ENCODE measurements around the gene LRRC43.
"Not testable (repeated sequence)": the region's sequence is repeated elsewhere in the genome, so short reads cannot be mapped to it uniquely, and the experiment has no call there.

The LRRC43 gene

DNA sequence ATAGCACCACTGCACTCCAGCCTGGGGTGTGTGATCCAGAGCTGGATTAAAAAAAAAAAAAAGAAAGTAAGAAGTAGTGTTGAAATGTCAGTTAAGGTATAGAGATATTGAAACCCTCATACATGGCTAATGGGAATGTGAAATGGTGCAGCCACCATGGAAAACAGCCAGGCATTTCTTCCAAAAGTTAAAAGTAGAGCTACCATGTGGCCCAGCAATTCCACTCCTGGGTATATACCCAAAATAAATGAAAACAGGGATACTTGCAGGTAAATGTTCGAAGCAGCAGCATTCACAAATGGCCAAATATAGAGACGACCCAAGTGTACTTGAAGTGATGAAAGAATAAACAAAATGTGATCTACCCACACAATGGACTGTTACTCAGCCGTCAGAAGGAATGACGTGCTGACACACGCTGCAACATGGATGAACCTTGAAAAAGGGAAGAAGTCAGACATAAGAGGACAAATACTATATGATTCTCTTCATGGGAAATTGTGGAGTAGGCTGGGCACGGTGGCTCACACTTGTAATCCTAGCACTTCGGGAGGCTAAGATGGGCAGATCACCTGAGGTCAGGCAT, 24.1 kb upstream of the LRRC43 start:
- no peak for DNase-seq (ENCODE audit: low read depth in 1 of 2, low spot score in 1 of 2)

DNA sequence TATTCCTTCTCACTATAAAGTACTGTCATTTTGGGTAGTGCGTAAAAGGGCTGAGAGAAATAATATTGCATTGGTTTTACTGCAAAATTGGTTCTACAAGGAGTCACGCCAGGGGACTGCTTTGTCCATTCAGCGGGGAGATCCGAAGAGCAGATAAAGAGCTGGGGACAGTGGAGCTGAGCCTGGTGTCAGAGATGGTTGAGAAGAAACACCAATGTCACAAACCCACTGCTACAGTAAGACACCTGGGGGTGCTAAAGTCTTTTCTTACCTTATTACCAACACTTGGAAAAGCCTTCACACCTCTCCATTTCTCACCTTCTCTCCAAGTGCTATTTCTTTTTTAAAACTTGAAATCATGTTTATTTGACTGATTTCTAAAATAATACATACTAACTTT, 23.0 kb upstream of the LRRC43 start:
- no peak for DNase-seq (ENCODE audit: low read depth in 1 of 2, low spot score in 1 of 2)

DNA sequence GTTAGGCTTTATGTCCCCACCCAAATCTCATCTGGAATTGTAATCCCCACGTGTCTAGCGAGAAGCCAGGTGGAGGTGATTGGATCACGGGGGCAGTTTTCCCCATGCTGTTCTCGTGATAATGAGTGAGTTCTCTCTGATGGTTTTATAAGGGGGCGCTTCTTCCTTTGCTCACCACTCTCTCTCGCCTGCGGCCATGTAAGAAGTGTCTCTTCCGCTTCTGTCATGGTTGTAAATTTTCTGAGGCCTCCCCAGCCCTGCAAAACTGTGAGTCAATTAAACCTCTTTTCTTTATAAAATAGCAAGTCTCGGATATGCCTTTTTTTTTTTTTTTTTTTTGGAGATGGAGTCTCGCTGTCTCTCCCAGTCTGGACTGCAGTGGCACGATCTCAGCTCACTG, 22.2 kb upstream of the LRRC43 start:
- DNase-seq (ENCODE audit: low read depth in 1 of 2, low spot score in 1 of 2), result no peak

DNA sequence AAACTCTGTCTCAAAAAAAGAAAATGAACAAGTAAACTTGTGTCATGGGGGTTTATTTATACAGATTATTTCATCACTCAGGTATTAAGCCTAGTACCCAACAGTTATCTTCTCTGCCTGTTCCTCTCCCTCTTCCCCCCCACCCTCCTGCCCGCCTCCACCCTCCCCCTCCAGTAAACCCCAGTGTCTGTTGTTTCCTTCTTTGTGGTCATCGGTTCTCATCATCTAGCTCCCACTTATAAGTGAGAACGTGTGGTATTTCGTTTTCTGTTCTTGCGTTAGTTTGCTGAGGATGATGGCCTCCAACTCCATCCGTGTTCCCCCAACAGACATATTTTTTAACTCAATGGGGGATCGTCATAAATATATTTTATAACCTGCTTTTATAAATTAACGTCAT, 21.2 kb upstream of the LRRC43 start:
- DNase-seq (ENCODE audit: low read depth in 1 of 2, low spot score in 1 of 2), result no peak

DNA sequence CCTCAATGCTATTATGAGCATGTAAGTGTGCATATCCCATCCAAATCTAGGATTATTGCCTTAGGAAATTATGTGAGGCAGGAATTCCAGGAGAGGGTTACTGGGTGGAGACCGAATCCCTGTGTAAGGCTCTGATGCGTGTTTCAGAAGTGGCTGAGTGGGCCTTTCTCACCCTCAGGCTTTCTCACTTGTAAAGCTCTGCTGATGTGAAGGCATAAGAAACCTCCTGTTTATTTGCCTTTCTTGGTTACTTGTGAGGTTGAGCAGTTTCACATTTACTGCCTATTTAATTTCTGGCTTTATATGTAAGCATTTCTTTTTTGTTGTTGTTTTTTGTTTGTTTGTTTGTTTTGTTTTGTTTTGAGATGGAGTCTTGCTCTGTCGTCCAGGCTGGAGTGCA, 19.9 kb upstream of the LRRC43 start:
- no peak for DNase-seq (ENCODE audit: low read depth in 1 of 2, low spot score in 1 of 2)

DNA sequence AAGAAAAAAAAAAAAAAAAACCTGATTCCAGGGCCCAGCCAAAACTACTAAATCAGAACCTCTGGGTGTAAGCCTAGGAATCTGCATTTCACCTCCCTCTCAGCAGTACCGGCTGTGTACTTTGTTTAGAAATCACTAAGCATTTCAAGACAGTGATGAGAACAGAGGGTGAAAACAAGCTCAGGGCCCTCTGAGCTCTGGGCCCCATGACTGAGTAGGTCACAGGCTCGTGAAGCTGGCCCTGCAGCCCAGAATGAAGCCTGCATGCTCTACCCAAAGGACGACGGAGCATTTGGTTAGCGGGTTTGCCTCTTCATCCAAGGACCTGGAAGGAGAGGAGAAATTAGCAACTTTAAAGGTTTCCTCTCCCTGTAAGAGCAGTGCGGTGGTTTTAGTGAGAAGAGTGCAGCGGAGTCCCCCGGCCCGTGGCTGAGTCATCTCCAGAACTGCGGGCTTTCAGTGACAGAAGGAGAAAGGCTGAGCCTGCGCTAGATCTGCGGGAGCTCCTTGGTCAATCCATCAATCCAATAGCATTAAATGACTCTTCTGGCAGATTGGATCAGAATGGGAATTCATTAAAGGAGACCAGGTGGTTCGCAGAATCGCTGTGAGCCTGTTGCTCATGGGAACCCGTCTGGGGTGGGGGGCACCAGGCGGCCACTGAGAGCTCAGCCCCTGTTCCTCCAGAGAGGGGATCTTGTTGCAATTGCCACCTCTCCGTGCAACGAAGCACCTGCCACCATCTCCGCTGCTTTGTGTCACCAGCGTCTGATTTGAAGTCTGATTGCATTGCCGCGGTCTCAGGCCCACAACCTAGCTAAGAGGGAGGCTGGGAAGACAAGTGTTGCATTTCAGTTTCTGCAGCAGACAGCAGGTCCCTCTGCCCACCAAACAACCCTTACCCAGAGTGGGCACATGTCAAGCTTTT, 16.2 kb upstream of the LRRC43 start:
- no peak for DNase-seq (ENCODE audit: low read depth in 1 of 2, low spot score in 1 of 2)

DNA sequence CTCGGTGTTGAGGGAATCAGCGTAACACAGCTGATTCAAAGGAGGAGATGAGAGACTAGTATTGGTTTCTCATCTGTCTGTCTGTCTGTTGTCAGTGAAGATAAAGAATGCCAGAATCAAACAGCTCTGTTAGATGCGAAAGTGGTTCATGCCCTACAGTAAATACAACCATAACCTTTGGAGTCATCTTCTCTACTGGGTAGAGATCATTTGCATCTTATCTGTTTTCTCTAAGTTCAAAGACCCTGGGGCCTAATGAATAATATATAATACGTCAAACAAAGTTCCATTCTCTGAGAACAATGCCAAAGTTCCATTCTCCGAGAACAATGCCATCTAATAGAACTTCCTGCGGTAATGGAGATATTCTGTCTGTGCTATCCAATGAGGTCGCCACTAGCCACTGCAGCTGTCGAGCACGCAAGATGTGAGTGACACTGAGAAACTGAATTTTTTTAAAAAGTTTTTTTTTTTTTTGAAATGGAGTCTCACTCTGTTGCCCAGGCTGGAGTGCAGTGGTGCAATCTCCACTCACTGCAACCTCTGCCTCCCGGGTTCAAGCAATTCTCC, 15.5 kb upstream of the LRRC43 start:
- no peak for DNase-seq (ENCODE audit: low read depth in 1 of 2, low spot score in 1 of 2)

DNA sequence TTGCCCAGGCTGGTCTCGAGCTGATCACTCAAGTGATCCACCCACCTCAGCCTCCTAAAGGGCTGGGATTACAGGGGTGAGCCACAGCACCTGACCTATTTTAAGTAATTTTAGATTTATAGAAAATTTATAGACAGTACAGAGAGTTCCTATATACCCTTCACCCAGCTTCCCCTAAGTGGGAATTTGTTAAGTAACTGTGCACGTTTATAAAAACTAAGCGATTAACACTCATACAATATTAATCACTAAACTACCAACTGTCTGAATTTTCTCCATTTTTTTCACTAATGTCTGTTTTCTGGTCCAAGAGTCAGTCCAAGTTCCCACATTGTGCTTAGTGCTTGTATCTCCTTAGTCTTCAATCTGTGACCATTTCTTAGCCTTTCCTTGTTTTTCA, 14.4 kb upstream of the LRRC43 start:
- DNase-seq (ENCODE audit: low read depth in 1 of 2, low spot score in 1 of 2), result no peak

DNA sequence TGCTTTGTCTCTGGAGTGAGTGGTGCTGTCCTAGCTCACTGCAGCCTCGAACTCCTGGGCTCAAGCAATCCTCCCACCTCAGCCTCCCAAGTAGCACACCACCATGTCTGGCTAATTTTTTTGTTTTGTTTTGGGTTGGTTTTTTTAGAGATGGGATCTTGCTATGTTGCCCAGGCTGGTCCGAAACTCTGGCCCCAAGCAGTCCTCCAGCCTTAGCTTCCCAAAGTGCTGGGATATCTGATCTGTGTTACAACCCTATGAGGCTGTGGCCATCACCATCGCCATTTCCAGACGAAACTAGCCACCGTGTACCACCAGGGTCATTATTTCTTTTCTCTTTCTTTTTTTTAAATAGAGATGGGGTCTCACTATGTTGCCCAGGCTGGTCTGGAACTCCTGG, 11.5 kb upstream of the LRRC43 start:
- DNase-seq (ENCODE audit: low read depth in 1 of 2, low spot score in 1 of 2), result no peak

DNA sequence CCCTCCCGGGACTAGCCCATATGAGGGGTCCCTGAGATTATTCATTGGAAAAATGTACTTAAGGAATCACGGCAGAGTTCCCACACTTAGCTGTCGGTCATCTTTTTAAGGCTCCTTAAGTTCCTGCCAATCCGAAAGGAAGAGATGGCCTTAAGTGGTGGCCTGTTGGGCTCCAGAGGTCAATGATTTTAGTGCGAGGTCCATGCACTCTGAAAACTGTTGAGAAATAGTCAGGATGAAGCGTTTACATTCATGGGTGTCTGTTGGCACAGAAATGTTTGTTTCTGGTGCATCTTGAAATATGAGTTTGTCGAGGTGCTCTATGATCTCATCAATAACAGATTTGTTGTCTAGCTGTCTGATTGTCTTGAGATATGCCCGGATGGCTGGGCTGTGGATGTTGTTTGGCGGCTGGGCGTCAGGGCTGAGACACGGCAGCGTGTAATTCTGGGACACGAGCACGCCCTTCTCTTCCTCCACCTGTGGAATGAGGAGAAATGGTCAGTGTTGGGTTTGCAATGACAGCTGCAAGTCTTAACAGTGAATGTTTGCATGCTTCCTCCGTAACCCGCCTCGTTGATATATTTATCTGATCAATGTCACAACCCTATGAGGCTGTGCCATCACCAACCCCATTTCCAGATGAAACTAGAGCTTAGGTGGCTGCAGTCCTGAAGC, 10.5 kb upstream of the LRRC43 start:
- no peak for DNase-seq (ENCODE audit: low read depth in 1 of 2, low spot score in 1 of 2)

DNA sequence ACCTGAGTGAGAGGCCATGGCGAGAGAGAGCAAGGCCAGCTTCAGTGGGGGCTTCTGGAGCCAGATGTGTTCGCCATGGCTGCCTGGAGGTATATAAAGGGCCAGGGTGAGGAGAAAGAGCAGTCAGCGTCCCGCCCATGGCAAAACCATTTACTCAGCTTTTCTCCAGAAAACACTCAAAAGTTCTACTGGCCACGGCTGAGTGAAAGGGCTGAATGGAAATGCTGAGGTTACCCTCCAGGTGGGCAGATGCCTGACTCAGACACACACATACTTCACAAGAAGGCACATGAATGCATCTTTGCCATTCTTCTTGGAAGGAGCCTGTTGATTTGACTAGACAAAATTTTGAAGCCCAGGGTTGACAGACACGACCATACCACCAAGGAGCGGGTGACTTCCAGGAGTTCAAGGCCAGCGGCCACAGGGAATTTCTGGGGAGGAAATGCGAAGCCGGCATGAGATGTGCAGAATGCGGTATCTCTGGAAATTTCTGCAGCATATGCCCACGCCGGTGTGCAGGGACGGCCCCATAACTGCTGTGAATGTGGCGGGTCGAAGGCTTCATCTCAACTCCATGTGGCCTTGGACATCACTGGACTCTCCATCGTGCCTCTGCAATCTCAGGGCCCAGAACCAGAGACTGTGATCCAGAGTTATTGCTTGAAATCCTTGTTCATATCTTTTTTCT, 8.6 kb upstream of the LRRC43 start, which contains the start of gene IL31:
IL31 (minus strand) TSS at position 67 of the 691 bp plus-strand sequence; CDS start at position 18, 49 bp downstream.
- DNase-seq (ENCODE audit: low read depth in 1 of 2, low spot score in 1 of 2), result no peak

DNA sequence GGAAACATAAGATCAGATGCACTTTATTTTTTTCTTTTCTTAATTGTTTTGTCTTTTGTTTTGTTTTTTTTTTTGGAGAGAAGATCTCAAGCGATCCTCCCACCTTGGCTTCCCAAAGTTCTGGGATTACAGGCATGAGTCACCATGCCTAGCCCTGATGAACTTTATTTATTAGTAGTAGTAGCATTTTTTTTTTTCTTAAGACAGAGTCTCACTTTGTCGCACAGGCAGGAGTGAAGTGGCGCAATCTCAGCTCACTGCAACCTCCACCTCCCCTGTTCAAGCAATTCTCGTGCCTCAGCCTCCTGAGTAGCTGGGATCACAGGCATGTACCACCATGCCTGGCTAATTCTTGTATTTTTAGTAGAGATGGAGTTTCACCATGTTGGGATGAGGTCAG, 6.5 kb upstream of the LRRC43 start:
- DNase-seq (ENCODE audit: low read depth in 1 of 2, low spot score in 1 of 2), result not testable (repeated sequence)

DNA sequence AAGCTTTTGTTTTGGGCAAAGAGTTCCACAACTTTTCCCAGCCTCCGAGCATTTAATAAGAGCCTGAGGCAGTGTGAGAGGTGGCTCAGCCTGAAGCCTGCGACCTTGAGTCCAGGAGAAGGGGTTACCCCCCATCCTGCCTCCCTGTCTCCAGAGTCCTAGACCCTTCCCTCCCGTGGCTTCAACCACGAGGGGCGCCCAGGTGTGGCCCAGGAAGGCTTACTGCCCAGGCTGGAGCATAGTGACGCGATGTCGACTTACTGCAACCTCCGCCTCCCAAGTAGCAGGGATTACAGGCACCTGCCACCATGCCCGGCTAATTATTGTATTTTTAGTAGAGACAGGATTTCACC, 641 bp downstream of the LRRC43 start:
- no peak for DNase-seq (ENCODE audit: low read depth in 1 of 2, low spot score in 1 of 2)

DNA sequence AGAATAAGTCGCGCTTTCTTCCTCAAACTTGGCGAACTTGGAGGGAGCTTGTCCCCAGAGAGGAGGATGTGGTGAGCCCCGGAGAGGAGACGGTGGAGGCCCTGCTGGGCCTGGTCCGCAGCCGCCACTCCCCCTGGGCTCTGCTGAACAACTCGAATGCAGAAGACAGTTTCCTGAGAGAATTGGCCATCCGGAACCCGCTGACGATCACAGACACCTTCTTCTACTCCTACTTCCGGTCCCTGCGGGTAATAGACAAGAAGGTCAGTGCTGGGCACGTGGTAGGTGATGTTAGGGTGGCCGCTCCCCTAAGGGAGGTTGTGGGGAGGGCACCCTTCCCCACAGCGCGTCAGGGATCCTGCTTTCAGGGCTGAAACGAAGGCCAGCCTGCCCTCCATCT, 1.6 kb downstream of the LRRC43 start:
- DNase-seq (ENCODE audit: low read depth in 1 of 2, low spot score in 1 of 2), result no peak

DNA sequence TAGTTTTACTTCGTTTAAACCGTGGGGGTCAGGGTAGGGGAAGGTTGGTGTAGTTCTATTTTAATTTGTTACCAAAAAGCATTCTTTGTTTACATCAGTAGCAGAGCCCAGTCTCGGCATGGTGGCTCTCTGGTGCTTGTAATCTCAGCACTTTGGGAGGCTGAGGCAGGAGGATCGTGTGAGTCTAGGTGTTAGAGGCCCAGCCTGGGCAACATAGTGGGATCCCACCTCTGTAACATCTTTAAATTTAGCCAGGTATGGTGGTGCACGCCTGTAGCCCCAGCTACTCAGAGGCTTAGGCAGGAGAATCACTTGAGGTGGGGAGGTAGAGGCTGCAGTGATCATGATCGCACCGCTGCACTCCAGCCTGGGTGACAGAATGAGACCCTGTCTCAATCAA, 2.2 kb downstream of the LRRC43 start:
- DNase-seq (ENCODE audit: low read depth in 1 of 2, low spot score in 1 of 2), result no peak

DNA sequence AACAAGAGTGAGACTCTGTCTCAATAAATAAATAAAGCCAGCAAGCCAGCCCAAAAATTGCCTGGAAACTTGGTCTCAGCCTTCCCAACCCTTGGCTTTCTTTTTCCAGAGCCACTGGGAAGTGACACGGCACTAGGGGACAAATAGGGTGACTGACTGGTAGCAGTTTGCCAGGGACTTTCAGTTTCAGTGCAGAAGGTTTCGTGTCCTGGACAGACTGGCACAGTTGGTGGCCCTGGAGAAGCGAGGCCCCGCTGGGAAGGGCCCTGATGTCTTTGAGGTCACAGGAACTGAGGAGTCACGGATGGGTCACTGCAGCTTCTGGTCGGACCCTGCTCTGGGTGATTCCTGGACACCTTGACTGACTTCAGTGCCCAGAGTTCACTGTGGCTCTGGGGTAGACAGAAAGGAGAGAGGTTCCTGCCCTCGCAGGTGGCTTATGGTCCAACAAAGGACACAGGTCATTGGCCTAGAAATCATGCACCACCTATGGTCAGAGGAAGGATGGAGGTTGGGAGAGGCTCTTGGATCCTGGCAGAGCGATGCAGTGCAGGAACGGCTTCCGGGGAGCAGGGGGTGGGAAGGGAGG, 2.7 kb downstream of the LRRC43 start:
- no peak for DNase-seq (ENCODE audit: low read depth in 1 of 2, low spot score in 1 of 2)

DNA sequence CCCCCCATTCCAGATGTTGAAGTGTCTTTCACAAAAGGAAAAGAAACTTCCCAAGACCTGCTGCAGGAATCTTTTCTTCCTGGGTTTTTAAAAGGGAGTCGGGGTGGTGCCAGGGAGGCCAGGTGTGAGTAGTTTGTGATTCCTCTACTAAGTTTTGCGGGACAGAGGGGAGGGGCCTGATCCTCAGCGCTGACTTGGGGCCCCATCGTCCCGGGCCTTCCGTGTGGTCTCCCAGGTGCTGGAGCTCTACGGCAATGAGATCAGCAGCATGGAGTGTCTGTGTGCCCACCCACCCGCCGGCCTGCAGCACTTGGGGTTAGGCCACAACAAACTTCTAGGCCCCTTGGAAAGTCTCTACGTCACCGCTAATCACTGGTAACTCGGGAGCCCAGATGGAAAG, 4.5 kb downstream of the LRRC43 start:
- no peak for DNase-seq (ENCODE audit: low read depth in 1 of 2, low spot score in 1 of 2)

DNA sequence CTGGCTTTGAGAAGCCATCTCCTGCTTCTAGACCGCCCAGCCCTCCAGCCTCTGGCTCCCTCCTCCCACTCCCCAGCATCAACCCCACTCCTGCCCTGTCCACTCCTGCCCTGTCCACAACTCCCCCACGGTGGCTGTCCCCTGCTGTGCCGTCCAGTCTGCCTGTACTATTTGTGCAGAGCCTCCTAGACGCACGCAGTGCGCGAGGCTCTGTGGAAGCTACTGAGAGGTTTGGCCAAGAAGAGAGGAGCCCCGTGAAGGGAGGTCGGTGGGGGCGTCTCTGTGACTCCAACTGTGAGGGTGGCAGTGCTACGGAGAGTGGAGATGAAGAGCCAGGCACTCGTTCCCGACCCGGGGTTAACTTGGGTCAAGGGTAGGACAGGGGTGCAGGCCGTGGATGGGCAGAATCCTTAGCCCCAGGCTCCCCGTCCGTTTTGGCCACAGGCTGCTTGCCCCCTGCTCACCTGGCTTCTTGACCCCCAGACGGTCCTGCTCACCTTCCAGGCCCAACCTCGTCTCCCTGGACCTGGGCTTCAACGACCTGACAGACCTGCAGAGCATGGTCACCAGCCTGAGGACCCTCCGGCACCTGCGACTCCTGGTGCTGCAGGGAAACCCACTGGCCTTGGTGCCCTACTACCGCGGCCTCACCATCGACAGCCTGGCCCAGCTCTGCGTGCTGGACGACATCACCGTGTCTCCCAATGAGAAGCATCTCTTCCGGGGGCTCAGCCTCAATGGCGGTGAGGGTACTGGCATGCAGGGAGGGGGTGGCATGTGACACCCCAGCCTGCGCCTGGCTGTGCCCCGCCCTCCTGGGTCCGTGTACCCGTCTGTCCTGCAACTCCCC, 6.9 kb downstream of the LRRC43 start:
- no peak for DNase-seq (ENCODE audit: low read depth in 1 of 2, low spot score in 1 of 2)

DNA sequence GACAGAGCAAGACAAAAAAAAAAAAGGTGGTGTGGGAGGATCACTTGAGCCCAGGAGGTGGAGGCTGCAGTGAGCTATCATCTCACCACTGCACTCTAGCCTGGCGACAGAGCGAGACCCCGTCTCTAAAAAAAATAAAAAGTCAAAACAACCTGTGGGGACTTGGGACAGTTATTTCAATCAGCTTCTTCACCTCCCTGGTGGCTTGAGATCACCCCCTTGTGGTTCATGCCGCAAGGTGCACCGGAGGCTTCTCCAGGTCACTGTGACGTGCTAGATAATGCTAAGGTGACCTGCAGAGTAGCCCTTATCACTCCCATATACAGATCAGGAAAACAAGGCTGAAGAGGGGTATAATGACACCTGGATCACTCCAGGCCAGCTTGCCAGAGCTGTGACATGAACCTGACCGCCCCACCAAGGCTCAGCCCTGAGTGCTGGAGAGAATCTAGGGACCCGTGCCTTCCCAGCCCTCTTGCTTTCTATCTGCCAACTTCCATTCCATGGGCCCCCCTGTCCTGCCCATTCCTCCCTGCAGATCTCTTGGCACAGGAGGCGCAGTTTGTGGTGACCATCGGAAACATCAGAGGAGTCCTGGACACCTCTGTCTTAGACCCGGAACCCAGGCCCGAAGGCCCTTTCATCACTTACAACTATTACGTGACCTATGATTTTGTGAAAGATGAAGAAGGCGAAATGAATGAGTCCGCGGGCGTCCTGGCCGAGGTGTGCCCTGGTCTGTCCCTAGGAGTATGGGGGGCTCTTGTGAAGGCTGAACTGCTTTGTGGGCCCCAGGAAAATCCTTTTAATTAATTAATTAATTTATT, 8.1 kb downstream of the LRRC43 start:
- DNase-seq (ENCODE audit: low read depth in 1 of 2, low spot score in 1 of 2), result peak; percentile 32 to 41

Data from activated T-helper 1 cell treated with anti-CD3 and anti-CD28 coated beads, Interleukin-2, amount 50 U/mL, for 16 hours (primary cell).